Hepatic stellate cell (primary cell): ENCODE measurements around the gene ZNF580.

Experiments used
- DNase-seq: peaks from one replicate; pipeline ENCODE4 v3.0.0; 2011; ENCODE audit warnings: low spot score

The ZNF580 gene

GRCh38 chr19:55606471-55606787 is 34.4 kb upstream of the ZNF580 start:
- no peak for DNase-seq

- no peak for DNase-seq
Measured at GRCh38 chr19:55606817-55607216, 34.0 kb upstream of the ZNF580 start.

GRCh38 chr19:55609326-55609725 is 31.5 kb upstream of the ZNF580 start:
- DNase-seq: no peak

GRCh38 chr19:55611300-55611982 is 29.4 kb upstream of the ZNF580 start:
- no peak for DNase-seq

- DNase-seq: no peak
Measured at GRCh38 chr19:55611983-55612645, 28.7 kb upstream of the ZNF580 start.

GRCh38 chr19:55613396-55613795 is 27.4 kb upstream of the ZNF580 start:
- DNase-seq: no peak

- DNase-seq: no peak
Measured at GRCh38 chr19:55613930-55614710, 26.7 kb upstream of the ZNF580 start.

- DNase-seq: no peak
Measured at GRCh38 chr19:55614711-55615542, 25.9 kb upstream of the ZNF580 start.

GRCh38 chr19:55615543-55616394 is 25.0 kb upstream of the ZNF580 start:
- DNase-seq: no peak

GRCh38 chr19:55616395-55616875 is 24.4 kb upstream of the ZNF580 start:
- DNase-seq: no peak

GRCh38 chr19:55617426-55617825 is 23.4 kb upstream of the ZNF580 start:
- DNase-seq: no peak

GRCh38 chr19:55618426-55618825 is 22.4 kb upstream of the ZNF580 start:
- no peak for DNase-seq

GRCh38 chr19:55619286-55619685 is 21.5 kb upstream of the ZNF580 start:
- DNase-seq: no peak

GRCh38 chr19:55620410-55621204 is 20.2 kb upstream of the ZNF580 start:
- DNase-seq: no peak

GRCh38 chr19:55621205-55621672 is 19.6 kb upstream of the ZNF580 start:
- DNase-seq: no peak

- DNase-seq: no peak
Measured at GRCh38 chr19:55621673-55622231, 19.1 kb upstream of the ZNF580 start.

- no peak for DNase-seq
Measured at GRCh38 chr19:55622242-55622969, 18.4 kb upstream of the ZNF580 start.

GRCh38 chr19:55623130-55623529 is 17.7 kb upstream of the ZNF580 start:
- DNase-seq: no peak

GRCh38 chr19:55623561-55623960 is 17.2 kb upstream of the ZNF580 start:
- DNase-seq: no peak
